H9 (cell line): ENCODE data around the gene TRPV3. TPM values are rescaled to one million over a fixed set of nuclear protein-coding genes. Genes with fewer than 3 reads are reported as not detected.

Source experiments
- DNase-seq: peaks from one replicate; pipeline ENCODE4 v3.0.0-alpha.2; 2017
- H2AFZ ChIP-seq: one replicate; pipeline ENCODE4 v1.6.1; 2013; ENCODE audit warnings: mild to moderate bottlenecking, low read length, control low read depth, moderate library complexity
- H2AK5ac ChIP-seq: 2 replicates; pipeline ENCODE4 v1.6.1; 2013; ENCODE audit warnings: low read length, control low read depth, mixed read lengths; ENCODE audit not compliant: insufficient read length
- H2BK120ac ChIP-seq: one replicate; pipeline ENCODE4 v1.6.1; 2013; ENCODE audit warnings: low read depth, mild to moderate bottlenecking, low read length, control low read depth, inconsistent platforms; ENCODE audit not compliant: poor library complexity, severe bottlenecking
- H2BK12ac ChIP-seq: 2 replicates; pipeline ENCODE4 v1.6.1; 2013; ENCODE audit warnings: low read length, control low read depth, mixed read lengths, low read depth; ENCODE audit not compliant: insufficient read length
- H2BK15ac ChIP-seq: 2 replicates; pipeline ENCODE4 v1.6.1; 2013; ENCODE audit warnings: low read depth, low read length, control low read depth
- H2BK20ac ChIP-seq: one replicate; pipeline ENCODE4 v1.6.1; 2013; ENCODE audit warnings: low read depth, mild to moderate bottlenecking, low read length, control low read depth, inconsistent platforms; ENCODE audit not compliant: poor library complexity, severe bottlenecking
- H2BK5ac ChIP-seq: 2 replicates; pipeline ENCODE4 v1.6.1; 2013; ENCODE audit warnings: low read length, control low read depth, mixed read lengths; ENCODE audit not compliant: insufficient read length
- H3K14ac ChIP-seq: 2 replicates; pipeline ENCODE4 v1.6.1; 2013; ENCODE audit warnings: low read length, control low read depth; ENCODE audit not compliant: insufficient read depth
- H3K18ac ChIP-seq: 2 replicates; pipeline ENCODE4 v1.6.1; 2013; ENCODE audit warnings: low read depth, mild to moderate bottlenecking, mixed read lengths, low read length, control low read depth; ENCODE audit not compliant: insufficient read length
- H3K23ac ChIP-seq: 2 replicates; pipeline ENCODE4 v1.6.1; 2013; ENCODE audit warnings: low read length, control low read depth, mixed read lengths, low read depth; ENCODE audit not compliant: insufficient read length
- H3K23me2 ChIP-seq: 2 replicates; pipeline ENCODE4 v1.6.1; 2013; ENCODE audit warnings: low read depth, mild to moderate bottlenecking, mixed read lengths, low read length, control low read depth; ENCODE audit not compliant: insufficient read length, poor library complexity, severe bottlenecking
- H3K27ac ChIP-seq: 2 replicates; pipeline ENCODE4 v1.5.1; 2013; ENCODE audit warnings: low read length, control low read depth, mixed read lengths, low read depth; ENCODE audit not compliant: insufficient read length
- H3K27me3 ChIP-seq: 2 replicates; pipeline ENCODE4 v1.6.1; 2013; ENCODE audit warnings: low read length, control low read depth, inconsistent platforms; ENCODE audit not compliant: insufficient read depth
- H3K4ac ChIP-seq: 2 replicates; pipeline ENCODE4 v1.6.1; 2013; ENCODE audit warnings: low read depth, mild to moderate bottlenecking, control low read depth, inconsistent platforms, low read length, moderate library complexity
- H3K4me1 ChIP-seq: 2 replicates; pipeline ENCODE4 v1.6.1; 2013; ENCODE audit warnings: low read length, control low read depth, inconsistent platforms; ENCODE audit not compliant: insufficient read depth
- H3K4me2 ChIP-seq: 2 replicates; pipeline ENCODE4 v1.6.1; 2013; ENCODE audit warnings: low read length, control low read depth, mixed read lengths; ENCODE audit not compliant: insufficient read length, insufficient read depth
- H3K56ac ChIP-seq: 2 replicates; pipeline ENCODE4 v1.6.1; 2013; ENCODE audit warnings: low read depth, mild to moderate bottlenecking, mixed read lengths, low read length, control low read depth; ENCODE audit not compliant: insufficient read length
- H3K79me1 ChIP-seq: 2 replicates; pipeline ENCODE4 v1.6.1; 2013; ENCODE audit warnings: low read depth, mild to moderate bottlenecking, moderate library complexity, low read length, control low read depth, inconsistent platforms; ENCODE audit not compliant: insufficient read depth, poor library complexity, severe bottlenecking
- H3K79me2 ChIP-seq: 2 replicates; pipeline ENCODE4 v1.6.1; 2013; ENCODE audit warnings: low read length, control low read depth, inconsistent platforms; ENCODE audit not compliant: insufficient read depth
- H3K9ac ChIP-seq: 2 replicates; pipeline ENCODE4 v1.6.1; 2013; ENCODE audit warnings: low read length, control low read depth, mixed read lengths; ENCODE audit not compliant: insufficient read length; ENCODE audit errors: extremely low read depth
- H3K9me3 ChIP-seq: one replicate; pipeline ENCODE4 v1.6.1; 2013; ENCODE audit warnings: low read depth, low read length, inconsistent platforms; ENCODE audit not compliant: control insufficient read depth
- H3T11ph ChIP-seq: one replicate; pipeline ENCODE4 v1.6.1; 2013; ENCODE audit warnings: mild to moderate bottlenecking, low read length, control low read depth, inconsistent platforms
- H4K20me1 ChIP-seq: one replicate; pipeline ENCODE4 v1.6.1; 2013; ENCODE audit not compliant: control insufficient read depth, insufficient read length, insufficient read depth
- H4K5ac ChIP-seq: 2 replicates; pipeline ENCODE4 v1.6.1; 2013; ENCODE audit warnings: low read depth, mild to moderate bottlenecking, mixed read lengths, low read length, control low read depth; ENCODE audit not compliant: insufficient read length
- H4K8ac ChIP-seq: replicated peaks from 2 replicates; pipeline ENCODE4 v1.6.1; 2013; ENCODE audit warnings: low read length, control low read depth, mixed read lengths, low read depth; ENCODE audit not compliant: insufficient read length
- H4K91ac ChIP-seq: 2 replicates; pipeline ENCODE4 v1.6.1; 2013; ENCODE audit warnings: low read depth, mild to moderate bottlenecking, moderate library complexity, mixed read lengths, low read length, control low read depth; ENCODE audit not compliant: insufficient read length
- H3K27ac Mint-ChIP-seq, 3 experiments: 2 replicates in 2 of 3; 3 replicates in 1 of 3; pipeline ENCODE4 v1.8.0; 2020 to 2021; ENCODE audit warnings: mixed read lengths in 3 of 3, mild to moderate bottlenecking in 1 of 3, moderate library complexity in 1 of 3
- H3K27me3 Mint-ChIP-seq: 2 replicates; pipeline ENCODE4 v1.8.0; 2021; ENCODE audit warnings: low read depth, mild to moderate bottlenecking, moderate library complexity, mixed read lengths
- H3K36me3 Mint-ChIP-seq, 3 experiments: 2 replicates in 2 of 3; 3 replicates in 1 of 3; pipeline ENCODE4 v1.8.0; 2020 to 2021; ENCODE audit warnings: low read depth in 3 of 3, mixed read lengths in 3 of 3; ENCODE audit not compliant: insufficient read depth in 1 of 3
- H3K4me1 Mint-ChIP-seq, 2 experiments: 2 replicates each; pipeline ENCODE4 v1.8.0; 2020; ENCODE audit warnings: mixed read lengths in 2 of 2
- H3K4me3 Mint-ChIP-seq, 2 experiments: 2 replicates in 1 of 2; 3 replicates in 1 of 2; pipeline ENCODE4 v1.8.0; 2020 to 2021; ENCODE audit warnings: mild to moderate bottlenecking in 2 of 2, mixed read lengths in 2 of 2, moderate library complexity in 1 of 2
- H3K9me3 Mint-ChIP-seq, 2 experiments: 2 replicates in 1 of 2; 3 replicates in 1 of 2; pipeline ENCODE4 v1.8.0; 2020; ENCODE audit warnings: mild to moderate bottlenecking in 2 of 2, mixed read lengths in 2 of 2, moderate library complexity in 1 of 2
- WGBS: extraction: QIAGEN DNeasy Blood & Tissue Kit; methylation state at CpG from one replicate; pipeline ENCODE4 v1.1.7; 2013; ENCODE audit warnings: missing lambda C conversion rate, low lambda C conversion rate, mixed read lengths; ENCODE audit not compliant: insufficient read length; ENCODE audit errors: extremely low coverage; 5-methylcytosine and 5-hydroxymethylcytosine counted together
- total RNA-seq: library from RNA; stranded (reverse); gene quantifications from 2 replicates; pipeline ENCODE4 v1.2.1, GENCODE V29; 2021
- TF ChIP-seq, protein P1 (sequence below): fragments of 200-600 bp; sonication (generic); conservative IDR thresholded peaks from 3 replicates; pipeline ENCODE4 v1.8.0; 2021; ENCODE audit warnings: antibody characterized with exemption, mild to moderate bottlenecking

The TRPV3 gene
- total RNA-seq, 1 experiment from 2014 or later: 0.63 TPM

GRCh38 chr17:3482852-3483251, 74.8 kb downstream of the TRPV3 start:
- peak overlapping the region; percentile 26 to 38; a peak in 2 of 5 replicates for H3K4me3 Mint-ChIP-seq
- H3K79me2 ChIP-seq: no peaks in the 10 kb centered on the region
- H3K4me1 Mint-ChIP-seq: peaks cover 41 to 51% of the 10 kb centered on the region in 2 experiments
- H3K27me3 ChIP-seq: no peaks in the 10 kb centered on the region
- WGBS: no CpG with 5 or more reads among the region's 3 CpGs
- peaks cover 7% of the 10 kb centered on the region; the same call in 1 of the 2 replicates for H3K4me1 ChIP-seq
- H4K20me1 ChIP-seq: no peaks in the 10 kb centered on the region
- H4K91ac ChIP-seq: no peak overlapping the region
- no peak overlapping the region for H3K56ac ChIP-seq
- H3K18ac ChIP-seq: no peak overlapping the region
- no peak overlapping the region; a peak in 1 of 7 replicates for H3K27ac Mint-ChIP-seq
- TF ChIP-seq, protein P1, sequence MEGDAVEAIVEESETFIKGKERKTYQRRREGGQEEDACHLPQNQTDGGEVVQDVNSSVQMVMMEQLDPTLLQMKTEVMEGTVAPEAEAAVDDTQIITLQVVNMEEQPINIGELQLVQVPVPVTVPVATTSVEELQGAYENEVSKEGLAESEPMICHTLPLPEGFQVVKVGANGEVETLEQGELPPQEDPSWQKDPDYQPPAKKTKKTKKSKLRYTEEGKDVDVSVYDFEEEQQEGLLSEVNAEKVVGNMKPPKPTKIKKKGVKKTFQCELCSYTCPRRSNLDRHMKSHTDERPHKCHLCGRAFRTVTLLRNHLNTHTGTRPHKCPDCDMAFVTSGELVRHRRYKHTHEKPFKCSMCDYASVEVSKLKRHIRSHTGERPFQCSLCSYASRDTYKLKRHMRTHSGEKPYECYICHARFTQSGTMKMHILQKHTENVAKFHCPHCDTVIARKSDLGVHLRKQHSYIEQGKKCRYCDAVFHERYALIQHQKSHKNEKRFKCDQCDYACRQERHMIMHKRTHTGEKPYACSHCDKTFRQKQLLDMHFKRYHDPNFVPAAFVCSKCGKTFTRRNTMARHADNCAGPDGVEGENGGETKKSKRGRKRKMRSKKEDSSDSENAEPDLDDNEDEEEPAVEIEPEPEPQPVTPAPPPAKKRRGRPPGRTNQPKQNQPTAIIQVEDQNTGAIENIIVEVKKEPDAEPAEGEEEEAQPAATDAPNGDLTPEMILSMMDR: no peak
- H2AK5ac ChIP-seq: no peak overlapping the region
- no peaks in the 10 kb centered on the region; the same call in 1 of the 2 replicates for H3K27me3 Mint-ChIP-seq
- H2BK5ac ChIP-seq: no peak overlapping the region
- H4K8ac ChIP-seq: no peak overlapping the region
- no peak overlapping the region for H2AFZ ChIP-seq
- H2BK20ac ChIP-seq: no peak overlapping the region
- no peak overlapping the region for H2BK12ac ChIP-seq
- no peak overlapping the region for H3K23ac ChIP-seq
- H3T11ph ChIP-seq: no peak overlapping the region
- H3K36me3 Mint-ChIP-seq: no peaks in the 10 kb centered on the region
- no peak overlapping the region for H3K4ac ChIP-seq
- H3K23me2 ChIP-seq: no peaks in the 10 kb centered on the region
- no peaks in the 10 kb centered on the region for H3K79me1 ChIP-seq
- H3K9me3 Mint-ChIP-seq: no peaks in the 10 kb centered on the region
- no peak overlapping the region for H2BK15ac ChIP-seq
- H4K5ac ChIP-seq: no peak overlapping the region
- no peak overlapping the region for H3K27ac ChIP-seq
- peak; percentile 43 for DNase-seq
- H3K9ac ChIP-seq: no peak overlapping the region
- peak overlapping the region; percentile 52 for H3K4me2 ChIP-seq
- no peak overlapping the region for H3K14ac ChIP-seq
- H3K9me3 ChIP-seq: no peaks in the 10 kb centered on the region
- no peak overlapping the region for H2BK120ac ChIP-seq
